ENCODE data around the gene TBC1D16. TPM values are rescaled to one million over a fixed set of nuclear protein-coding genes. Genes with fewer than 3 reads are reported as not detected.

The TBC1D16 gene
- total and polyA plus RNA-seq, 2 donors (not counting 1 experiment from before 2014, with no cell fraction given), result 8.3 to 30.4 TPM

- no peak for DNase-seq (ENCODE audit: low read depth in 2 of 2)
- Histone ChIP-seq H3K9me3 (ENCODE audit: control insufficient read depth, insufficient read depth, low read depth, low read length) (no peaks in the 10 kb centered on the region), H4K20me1 (ENCODE audit: control insufficient read depth, extremely low read depth, insufficient read depth, low read length) (no peaks in the 10 kb centered on the region), H3K27me3 (ENCODE audit: control insufficient read depth, insufficient read depth, low read length) (no peaks in the 10 kb centered on the region), H3K4me3 (replicated peaks in 1 of 4; ENCODE audit: control extremely low read depth in 1 of 4, insufficient read depth in 1 of 4, low read depth in 3 of 4, low read length in 4 of 4) (no peak overlapping the region), H3K27ac (ENCODE audit: insufficient read depth, low read length) (no peak overlapping the region), H3K9ac (ENCODE audit: insufficient read depth, low read length) (no peak overlapping the region), H3K79me2 (ENCODE audit: control insufficient read depth, insufficient read depth, low read length) (no peaks in the 10 kb centered on the region), H3K36me3 (ENCODE audit: control insufficient read depth, insufficient read depth, low read length) (no peaks in the 10 kb centered on the region), H3K4me1 (ENCODE audit: control insufficient read depth, extremely low read depth, insufficient read depth, low read length) (peaks cover 8% of the 10 kb centered on the region), H2AFZ (ENCODE audit: low read length) (no peak overlapping the region), H3K4me2 (ENCODE audit: extremely low read depth, insufficient read depth, low read length) (no peak overlapping the region)
- no peak for TF ChIP-seq CTCF (conservative IDR thresholded peaks at IDR 0.05 in 1 of 2, IDR thresholded peaks at IDR 0.05 in 1 of 2; ENCODE audit: low read depth in 1 of 2, low read length in 2 of 2)
- no peak for TF ChIP-seq EZH2 (IDR thresholded peaks at IDR 0.05; ENCODE audit: low read length, missing control alignments)
These were observed 52.7 kb downstream of the TBC1D16 start for GRCh38 chr17:79982986-79983385.

- H3K36me3 ChIP-seq (ENCODE audit: control insufficient read depth, insufficient read depth, low read length), result no peaks in the 10 kb centered on the region
- no peak overlapping the region for H3K4me2 ChIP-seq (ENCODE audit: extremely low read depth, insufficient read depth, low read length)
- no peak for TF ChIP-seq CTCF (conservative IDR thresholded peaks at IDR 0.05 in 1 of 2, IDR thresholded peaks at IDR 0.05 in 1 of 2; ENCODE audit: low read depth in 1 of 2, low read length in 2 of 2)
- TF ChIP-seq EZH2 (IDR thresholded peaks at IDR 0.05; ENCODE audit: low read length, missing control alignments), result no peak
- H3K4me1 ChIP-seq (ENCODE audit: control insufficient read depth, extremely low read depth, insufficient read depth, low read length), result peaks cover 3% of the 10 kb centered on the region
- no peak overlapping the region for H3K9ac ChIP-seq (ENCODE audit: insufficient read depth, low read length)
- no peaks in the 10 kb centered on the region for H3K27me3 ChIP-seq (ENCODE audit: control insufficient read depth, insufficient read depth, low read length)
- no peak overlapping the region for H3K27ac ChIP-seq (ENCODE audit: insufficient read depth, low read length)
- DNase-seq (ENCODE audit: low read depth in 2 of 2), result no peak
- no peaks in the 10 kb centered on the region for H4K20me1 ChIP-seq (ENCODE audit: control insufficient read depth, extremely low read depth, insufficient read depth, low read length)
- no peak overlapping the region for H3K4me3 ChIP-seq (replicated peaks in 1 of 4; ENCODE audit: control extremely low read depth in 1 of 4, insufficient read depth in 1 of 4, low read depth in 3 of 4, low read length in 4 of 4)
- no peaks in the 10 kb centered on the region for H3K79me2 ChIP-seq (ENCODE audit: control insufficient read depth, insufficient read depth, low read length)
- H2AFZ ChIP-seq (ENCODE audit: low read length), result no peak overlapping the region
- H3K9me3 ChIP-seq (ENCODE audit: control insufficient read depth, insufficient read depth, low read depth, low read length), result no peaks in the 10 kb centered on the region
These were observed 54.0 kb downstream of the TBC1D16 start for GRCh38 chr17:79981661-79982101.

GRCh38 chr17:79981090-79981489 is 54.6 kb downstream of the TBC1D16 start:
- H3K4me3 ChIP-seq (replicated peaks in 1 of 4; ENCODE audit: control extremely low read depth in 1 of 4, insufficient read depth in 1 of 4, low read depth in 3 of 4, low read length in 4 of 4), result no peak overlapping the region
- no peak for DNase-seq (ENCODE audit: low read depth in 2 of 2)
- no peak for TF ChIP-seq CTCF (conservative IDR thresholded peaks at IDR 0.05 in 1 of 2, IDR thresholded peaks at IDR 0.05 in 1 of 2; ENCODE audit: low read depth in 1 of 2, low read length in 2 of 2)
- no peak overlapping the region for H2AFZ ChIP-seq (ENCODE audit: low read length)
- no peaks in the 10 kb centered on the region for H4K20me1 ChIP-seq (ENCODE audit: control insufficient read depth, extremely low read depth, insufficient read depth, low read length)
- H3K27ac ChIP-seq (ENCODE audit: insufficient read depth, low read length), result no peak overlapping the region
- H3K36me3 ChIP-seq (ENCODE audit: control insufficient read depth, insufficient read depth, low read length), result no peaks in the 10 kb centered on the region
- no peaks in the 10 kb centered on the region for H3K9me3 ChIP-seq (ENCODE audit: control insufficient read depth, insufficient read depth, low read depth, low read length)
- H3K27me3 ChIP-seq (ENCODE audit: control insufficient read depth, insufficient read depth, low read length), result no peaks in the 10 kb centered on the region
- no peaks in the 10 kb centered on the region for H3K4me1 ChIP-seq (ENCODE audit: control insufficient read depth, extremely low read depth, insufficient read depth, low read length)
- no peak overlapping the region for H3K4me2 ChIP-seq (ENCODE audit: extremely low read depth, insufficient read depth, low read length)
- no peaks in the 10 kb centered on the region for H3K79me2 ChIP-seq (ENCODE audit: control insufficient read depth, insufficient read depth, low read length)
- H3K9ac ChIP-seq (ENCODE audit: insufficient read depth, low read length), result no peak overlapping the region
